NCI-H1436 (cell line): Measurements from ENCODE around the gene GPC1.

ENCODE experiments used
- DNase-seq: peaks from one replicate; lab custom pipeline; 2025; lab: John Stamatoyannopoulos, UW

GPC1 gene

DNA sequence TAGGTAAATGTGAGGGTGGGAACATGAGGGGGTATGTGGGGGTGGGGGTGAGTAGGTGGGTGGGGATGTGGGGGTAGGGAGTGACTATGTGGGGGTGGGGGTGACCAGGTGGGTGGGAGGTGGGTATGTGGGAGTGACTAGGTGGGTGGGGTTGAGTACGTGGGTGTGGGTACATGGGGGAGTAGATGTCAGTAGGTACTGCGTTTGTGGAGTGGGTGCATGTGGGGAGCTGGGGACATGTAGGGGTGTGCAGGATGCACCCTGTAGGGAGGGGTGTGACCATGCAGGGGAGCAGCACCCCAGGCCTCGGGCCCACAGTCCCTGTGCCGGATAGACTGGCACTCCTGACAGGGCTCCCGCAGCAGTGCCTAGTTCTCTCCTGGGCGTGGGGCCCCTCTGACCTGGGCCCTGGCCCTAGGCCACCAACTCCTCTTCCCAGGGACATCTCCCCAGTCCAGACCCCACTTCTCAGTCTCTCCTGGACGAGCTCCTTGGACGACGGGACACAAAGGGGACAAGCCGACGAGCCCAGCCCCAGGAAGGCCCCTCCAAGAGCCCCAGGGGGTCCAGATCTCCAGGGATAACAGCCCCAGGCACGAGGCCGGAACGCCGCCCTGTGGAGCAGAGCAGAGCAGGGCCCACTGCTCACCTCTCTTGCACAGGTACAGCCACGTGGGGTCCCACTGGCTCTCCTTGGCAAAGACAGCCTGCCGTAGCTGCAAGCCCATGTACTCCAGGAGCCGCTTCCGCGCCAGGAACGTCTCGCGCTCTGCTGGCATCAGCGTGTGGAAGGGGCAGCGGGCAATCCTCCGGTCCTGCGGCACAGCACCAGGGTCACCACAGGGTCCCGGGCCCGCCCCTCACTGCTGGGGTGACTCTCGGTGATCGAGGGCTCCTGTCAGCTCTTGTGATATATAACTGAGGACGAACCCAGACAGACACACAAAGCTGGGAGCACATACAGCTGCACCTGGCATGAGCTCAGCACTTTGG, 64.1 kb downstream of the GPC1 start:
- DNase-seq: no peak

DNA sequence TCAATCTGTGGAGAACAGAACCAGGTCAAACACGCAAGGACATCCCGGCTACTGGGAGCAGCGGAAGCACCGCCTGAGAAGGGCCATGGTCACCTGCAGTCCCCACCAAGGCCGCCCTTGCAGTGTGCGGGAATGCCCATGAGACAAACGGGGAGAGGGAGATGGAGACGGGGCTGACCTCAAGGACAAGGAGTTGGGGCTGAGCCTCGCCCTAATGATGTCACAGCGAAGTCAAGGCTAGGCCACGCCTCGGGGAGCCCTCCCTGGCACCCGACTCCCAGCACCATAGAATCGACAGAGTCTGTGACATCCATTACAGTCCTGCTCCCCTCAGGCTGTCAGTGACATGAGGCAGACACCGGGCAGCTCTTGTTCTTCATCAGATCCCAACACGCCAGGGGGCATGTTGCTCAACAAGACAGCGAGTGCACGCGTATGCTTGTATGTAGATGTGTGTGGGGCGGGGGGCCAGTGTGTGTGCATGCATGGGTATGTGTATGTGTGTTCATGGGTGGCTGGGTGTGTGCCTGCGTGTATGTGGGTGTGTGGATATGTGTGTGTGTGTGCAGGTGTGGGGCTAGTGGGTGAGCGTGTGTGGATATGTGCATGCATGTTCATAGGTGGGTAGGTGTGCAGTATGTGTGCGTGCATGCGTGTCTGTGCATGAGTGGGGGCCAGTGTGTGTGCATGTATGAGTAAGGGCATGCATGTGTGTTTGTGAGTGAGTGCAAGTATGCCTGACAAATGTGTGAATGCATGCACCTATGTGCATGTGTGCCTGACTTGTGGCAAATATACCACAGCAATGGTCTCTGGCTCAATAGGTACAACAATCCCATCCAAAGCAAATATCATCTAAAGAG, 65.3 kb downstream of the GPC1 start:
- no peak for DNase-seq

DNA sequence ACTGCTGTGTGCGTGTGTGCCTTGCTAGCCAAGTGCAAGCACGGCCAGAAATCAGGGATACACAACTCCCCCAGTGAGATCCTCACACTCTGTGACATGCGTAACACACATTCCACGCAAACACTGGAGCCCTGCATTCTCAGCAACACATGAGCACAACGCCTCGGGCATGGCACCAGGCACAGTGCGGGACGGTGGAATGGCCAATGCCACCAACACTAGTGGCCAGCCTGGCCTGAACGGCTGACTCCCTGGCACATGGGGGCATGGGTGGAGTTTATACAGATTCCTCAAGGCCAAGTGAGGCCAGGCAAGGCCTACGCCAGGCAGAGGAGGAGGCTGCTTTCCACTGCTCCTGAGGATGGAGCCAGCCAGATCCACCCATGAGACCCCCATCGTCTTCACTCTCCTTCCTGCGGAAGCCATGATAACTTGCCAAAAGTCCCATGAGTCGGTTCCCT, 66.1 kb downstream of the GPC1 start:
- no peak for DNase-seq

DNA sequence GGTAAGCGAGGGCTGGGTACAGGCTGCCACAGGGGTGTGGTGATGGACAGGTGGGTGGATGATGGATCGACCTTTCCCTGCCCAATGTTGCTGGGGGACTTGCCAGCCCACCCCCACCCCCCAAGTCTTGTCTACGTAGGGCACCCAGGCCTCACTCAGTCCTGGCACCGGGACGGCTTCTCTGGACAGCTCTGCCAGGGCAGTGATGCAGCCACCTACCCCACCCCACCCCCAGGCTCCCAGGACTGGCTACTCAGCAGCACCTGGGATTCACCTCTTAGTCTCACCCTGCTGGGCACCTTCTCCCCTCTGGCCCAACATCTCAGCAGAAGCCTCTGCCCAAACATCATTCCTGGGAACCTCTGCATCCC, 66.6 kb downstream of the GPC1 start:
- no peak for DNase-seq

DNA sequence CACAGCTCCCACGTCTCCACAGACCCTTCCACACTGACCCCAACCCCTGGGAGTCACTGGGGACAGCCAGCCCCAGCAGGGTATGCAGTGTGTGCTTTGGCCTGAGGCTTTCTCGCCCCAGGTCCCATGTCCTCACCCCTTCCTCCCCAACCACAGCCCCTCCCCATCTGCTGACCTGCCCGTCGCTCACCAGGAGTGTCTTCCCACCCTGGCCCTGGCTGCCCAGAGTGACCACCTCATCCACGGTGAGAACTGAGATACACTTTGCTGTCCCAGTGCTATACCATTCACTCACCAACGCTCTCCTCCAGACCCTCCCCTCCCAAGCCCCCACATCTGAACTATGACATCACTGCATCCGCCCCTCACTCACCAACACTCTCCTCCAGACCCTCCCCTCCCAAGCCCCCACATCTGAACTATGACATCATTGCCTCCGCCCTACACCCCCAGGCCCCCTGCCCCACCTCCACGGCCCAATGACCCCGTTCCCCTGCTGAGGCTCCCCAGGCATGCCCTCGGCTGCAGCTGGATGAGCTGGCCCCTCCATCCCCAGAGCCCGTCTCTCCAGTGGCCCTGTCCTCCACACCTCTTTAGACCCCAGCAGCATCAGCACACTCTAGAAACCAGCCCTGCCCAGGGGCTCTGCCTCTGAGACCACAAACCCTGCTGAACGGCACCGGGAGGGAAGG, 67.1 kb downstream of the GPC1 start:
- DNase-seq: no peak

DNA sequence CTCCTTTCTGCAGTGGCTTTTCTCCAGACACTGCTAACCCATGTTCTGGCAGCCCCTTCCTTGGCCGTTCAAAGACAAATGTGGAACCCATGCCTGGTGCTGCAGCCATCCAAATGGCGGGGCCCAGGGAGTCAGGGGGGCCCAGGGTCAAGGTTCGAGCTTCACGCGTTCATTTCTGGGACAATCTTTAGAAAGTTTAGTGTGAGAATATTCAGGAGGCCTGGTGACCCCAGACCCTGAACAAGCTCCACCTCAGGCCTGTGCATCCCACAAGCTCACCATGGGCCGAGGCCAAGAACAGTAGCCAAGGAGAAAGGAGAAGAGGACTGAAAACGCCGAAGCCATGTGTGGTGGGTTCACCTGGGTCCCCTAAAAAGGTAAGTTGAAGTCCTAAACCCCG, 67.9 kb downstream of the GPC1 start:
- no peak for DNase-seq

DNA sequence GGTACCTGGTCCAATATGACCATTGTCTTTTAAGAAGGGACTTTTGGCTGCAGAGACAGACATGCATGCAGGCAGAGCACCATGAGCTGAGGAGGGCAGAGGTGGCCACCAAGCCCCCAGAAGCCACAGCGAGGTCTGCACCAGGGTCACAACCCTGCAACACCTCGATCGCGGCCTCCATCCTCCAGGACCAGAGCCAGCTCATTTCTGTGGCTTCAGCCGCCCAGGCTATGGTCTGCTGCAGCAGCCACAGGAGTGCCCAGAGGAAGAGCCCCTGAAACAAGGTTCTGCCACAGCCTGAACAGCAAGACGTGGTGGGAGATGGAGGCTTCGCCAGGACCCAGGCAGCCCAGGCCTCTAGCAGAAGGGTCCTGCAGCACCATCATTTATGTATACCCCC, 68.4 kb downstream of the GPC1 start:
- DNase-seq: no peak

DNA sequence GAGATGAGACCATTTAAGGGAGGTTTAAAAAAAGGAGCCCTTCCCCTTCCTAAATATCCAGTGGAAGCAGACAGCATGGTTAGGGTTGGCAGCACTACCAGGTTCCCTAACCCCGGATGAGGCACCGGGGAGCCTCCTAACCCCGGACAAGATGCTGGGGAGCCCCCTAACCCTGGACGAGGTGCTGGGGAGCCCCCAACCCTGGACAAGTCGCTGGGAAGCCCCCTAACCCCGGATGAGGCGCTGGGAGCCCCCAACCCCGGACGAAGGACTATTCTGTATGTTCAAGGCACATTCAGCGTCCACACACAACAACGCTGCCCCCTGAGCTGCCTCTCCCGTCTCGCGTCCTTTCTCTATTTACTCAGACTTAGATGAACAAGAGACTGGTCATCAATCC, 70.4 kb downstream of the GPC1 start:
- DNase-seq: no peak

DNA sequence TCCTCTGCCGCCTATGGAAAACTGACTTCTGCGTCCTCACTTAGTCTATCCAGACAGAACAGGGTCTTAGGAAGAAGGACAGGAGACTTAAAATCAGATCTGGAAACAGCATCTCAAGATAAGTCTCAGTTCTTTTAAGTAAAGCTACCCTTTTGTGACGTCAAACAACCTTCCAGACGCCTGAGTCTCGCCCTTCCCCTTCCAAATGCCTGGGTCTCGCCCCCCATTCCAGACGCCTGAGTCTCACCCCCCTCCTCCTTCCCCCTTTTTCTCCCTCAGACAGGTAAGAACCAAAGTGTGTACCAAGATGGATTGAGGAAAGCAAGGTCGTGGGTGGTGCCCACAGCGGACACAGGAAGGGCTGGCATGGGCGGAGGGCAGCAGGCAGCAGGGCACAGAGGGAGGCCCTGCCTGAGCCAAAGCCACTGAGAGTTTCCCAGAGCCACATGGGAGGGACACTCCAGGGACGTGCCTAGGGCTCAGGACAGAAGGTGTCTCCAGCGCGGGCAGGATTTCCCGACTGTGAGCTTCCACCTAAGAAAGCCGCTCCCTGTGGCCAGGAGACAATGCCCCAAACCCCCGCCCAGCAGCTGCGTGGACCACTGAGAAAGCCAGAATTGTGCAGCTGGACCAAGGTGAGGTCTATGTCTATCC, 71.1 kb downstream of the GPC1 start:
- no peak for DNase-seq

DNA sequence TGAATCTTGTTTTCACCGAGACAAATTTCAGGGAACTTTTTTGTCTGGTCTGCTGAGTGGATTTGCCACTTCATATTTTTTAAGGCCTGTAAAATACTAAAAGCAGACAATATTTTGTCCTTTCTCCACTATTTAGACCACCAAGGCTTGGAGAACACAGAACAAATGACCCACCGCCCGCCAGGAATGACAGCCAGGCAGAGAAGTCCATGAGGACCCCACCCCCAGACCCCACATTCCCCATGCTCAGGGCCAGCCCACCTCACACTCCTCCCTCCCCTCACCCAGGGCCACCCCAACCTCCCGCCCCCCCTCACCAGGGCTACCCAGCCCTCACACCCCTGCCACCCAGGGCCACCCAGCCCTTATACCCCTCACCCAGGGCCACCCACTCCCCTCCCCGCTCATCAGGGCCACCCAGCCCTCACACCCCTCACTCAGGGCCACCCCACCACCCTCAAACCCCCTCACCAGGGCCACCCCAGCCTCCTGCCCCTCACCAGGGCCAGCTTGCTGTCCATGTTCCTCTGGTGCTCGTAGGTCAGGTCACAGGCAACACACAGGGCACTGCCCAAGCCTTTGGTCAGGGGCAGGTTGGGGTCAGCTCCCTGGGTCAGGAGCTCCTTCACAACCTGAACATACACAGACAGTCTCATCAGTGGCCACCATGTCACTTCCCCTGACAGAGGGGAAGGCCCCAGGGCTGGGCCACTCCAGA, 71.8 kb downstream of the GPC1 start:
- no peak for DNase-seq

DNA sequence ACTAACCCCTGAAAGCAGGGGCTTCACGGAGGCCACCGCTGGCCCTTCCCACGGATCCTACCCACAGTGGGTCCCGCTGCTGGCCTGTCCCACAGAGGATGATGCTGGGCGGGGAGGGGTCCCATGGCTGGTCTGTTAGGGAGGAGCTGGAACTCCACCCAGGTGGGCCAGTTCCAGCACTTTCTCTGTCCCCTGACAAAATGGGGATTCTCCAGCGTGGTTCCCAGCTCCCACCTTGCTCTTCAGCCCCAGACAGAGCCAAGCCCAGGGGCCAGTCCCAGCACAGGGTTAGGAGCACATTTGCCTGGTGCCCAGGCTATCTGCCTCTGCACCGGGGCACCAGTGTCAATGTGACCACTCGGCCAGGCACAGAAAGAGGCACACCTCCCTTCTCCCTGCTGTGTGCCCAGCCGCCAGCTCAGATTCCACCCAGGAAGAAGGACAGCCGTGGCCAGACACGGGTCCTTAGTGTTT, 72.4 kb downstream of the GPC1 start:
- no peak for DNase-seq

DNA sequence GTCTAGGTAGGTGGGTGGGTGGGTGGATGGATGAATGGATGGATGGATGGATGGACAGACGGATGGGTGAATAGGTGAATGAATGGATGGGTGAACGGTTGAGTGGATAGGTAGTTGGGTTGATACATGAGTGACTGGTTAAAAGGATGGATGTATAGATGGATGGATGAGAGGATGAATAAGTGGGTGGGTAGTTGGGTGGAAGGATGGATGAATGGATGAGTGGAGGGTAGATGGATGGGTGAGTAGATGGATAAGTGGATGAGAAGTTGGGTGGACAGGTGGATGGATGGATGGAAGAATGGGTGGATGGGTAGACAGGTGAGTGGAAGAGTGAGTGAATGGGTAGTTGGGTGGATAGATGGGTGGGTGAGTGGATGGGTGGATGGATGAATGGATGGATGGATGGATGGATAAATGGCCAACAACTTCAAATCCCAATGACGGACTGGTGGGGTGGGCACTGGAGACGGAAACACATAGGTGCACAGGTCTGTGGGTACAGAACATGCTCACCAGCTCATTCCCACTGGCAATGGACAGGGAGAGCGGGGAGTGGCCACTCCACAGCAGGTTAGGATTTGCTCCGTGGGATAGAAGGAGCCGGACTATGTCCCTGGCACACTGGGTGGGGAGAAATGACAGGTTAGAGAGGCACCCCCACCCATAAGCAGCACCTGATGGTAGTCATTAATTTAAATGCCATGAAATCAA, 73.5 kb downstream of the GPC1 start:
- no peak for DNase-seq

DNA sequence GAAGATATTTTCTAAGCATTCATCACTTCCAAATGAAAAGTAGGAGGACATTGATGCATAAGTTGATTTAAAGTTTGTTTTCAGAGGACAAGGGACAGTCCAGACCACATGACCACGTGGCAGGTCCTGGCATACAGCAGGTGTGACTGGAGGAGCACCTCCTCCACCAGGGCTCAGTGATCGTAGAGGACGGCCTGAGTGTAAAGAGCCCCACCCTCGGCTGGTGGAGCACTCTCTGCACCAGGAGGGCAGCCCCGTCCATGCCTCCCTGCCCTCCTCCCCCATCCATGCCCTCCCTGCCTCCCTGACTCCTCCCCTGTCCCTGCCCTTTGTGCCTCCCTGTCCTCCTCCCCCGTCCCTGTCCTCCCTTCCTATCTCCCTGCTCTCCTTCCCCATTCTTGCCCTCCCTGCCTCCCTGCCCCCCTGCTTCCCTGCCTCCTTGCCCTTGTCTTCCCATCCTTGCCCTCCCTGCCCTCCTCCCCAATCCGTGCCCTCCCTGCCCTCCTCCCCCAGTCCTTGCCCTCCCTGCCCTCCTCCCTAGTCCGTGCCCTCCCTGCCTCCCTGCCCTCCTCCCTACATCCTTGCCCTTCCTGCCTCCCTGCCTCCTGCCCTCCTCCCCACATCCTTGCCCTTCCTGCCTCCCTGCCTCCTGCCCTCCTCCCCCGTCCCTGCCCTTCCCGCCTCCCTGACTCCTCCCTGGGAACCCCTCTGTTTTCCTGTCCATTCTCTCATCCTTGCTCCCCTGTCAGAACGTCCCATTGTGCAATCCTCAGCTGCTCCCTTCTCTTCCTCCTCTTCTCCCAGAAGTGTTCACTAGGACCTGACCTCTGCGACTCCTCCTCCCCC, 74.4 kb downstream of the GPC1 start:
- DNase-seq: no peak

DNA sequence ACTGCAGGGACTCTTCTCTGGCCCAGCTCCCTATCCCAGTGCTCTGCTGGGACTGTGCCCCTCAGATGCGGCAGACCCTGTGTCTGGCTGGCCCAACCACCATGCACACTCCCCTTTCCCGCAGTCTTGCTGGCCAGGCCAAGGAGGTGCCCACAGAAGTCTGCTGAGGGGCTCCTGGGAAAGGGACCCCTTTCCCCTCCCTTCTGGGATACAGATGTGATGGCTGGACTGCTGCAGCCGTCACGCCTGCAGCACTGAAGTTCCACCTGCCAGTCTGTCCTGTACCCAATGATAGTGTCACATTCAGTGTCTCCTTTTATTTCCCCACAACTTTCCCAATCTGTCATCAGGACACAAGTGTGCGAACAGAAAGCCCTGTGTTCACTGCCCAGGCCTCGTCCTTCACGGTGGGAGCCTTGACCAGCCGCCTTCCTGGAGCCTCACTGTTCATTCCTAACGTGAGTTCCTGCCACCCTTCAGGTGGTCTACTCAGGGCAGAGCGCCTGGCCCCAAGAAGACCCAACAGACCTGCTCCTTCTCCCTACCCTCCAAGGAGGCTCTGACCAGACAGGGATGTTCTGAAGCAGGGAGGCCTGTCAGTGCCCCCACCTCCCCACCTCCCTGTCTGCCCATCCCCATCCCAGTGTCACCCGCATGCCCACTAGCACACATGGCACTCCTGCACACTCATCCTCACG, 75.2 kb downstream of the GPC1 start:
- no peak for DNase-seq

DNA sequence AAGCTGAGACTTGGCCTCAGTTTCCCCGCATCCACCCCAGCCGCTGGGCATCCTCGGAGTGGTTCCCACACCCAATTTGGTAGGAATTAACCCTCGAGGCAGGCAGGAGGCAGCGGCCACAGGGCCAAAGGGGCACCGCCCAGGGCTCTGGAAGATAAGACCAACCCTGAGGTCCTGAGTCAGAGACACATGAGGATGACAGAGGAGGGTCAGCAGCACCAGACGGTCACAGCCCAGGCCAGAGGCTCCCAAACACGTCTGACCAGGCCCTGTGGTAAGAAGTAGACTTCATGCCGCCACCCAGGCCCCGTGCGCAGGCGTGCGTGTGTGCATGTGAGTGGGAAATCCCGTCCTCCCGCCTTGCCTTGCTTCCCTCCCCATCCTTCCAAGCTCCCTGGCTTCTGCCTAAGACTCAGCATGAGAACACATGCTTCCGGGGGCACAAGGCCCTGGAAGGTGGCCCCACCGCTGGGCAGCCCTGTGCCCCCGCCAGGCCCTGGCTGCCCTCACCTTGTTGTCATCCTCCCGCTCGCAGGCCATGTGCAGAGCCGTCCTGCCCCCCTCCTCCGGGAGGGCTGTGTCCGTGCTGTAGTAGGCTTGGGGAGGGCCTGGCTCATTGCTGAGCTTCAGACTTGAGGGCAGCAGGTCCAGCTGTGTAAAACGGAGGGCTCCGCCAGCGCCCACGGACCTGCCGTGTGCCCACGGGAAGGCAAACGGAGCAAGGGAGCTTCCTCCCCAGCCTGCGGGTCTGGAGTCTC, 76.1 kb downstream of the GPC1 start:
- DNase-seq: no peak

DNA sequence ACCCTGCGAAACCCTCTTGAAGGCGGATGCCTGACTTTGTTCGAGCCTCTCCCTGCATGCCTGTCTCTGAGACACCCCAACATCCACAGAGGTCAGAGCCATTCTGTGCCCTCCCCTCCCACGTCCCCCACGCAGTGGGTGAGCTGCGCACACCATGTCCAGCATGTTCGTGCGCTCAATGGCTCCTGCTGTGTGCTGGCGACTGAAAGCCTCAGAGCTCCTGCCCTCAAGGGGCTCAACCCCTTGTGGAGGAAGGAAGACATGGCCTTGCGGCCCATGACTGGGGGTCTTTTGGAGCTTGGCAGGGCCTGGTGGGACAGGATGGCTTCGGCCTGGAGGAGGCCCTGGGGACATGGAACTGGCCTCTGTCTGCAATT, 76.6 kb downstream of the GPC1 start:
- DNase-seq: no peak

DNA sequence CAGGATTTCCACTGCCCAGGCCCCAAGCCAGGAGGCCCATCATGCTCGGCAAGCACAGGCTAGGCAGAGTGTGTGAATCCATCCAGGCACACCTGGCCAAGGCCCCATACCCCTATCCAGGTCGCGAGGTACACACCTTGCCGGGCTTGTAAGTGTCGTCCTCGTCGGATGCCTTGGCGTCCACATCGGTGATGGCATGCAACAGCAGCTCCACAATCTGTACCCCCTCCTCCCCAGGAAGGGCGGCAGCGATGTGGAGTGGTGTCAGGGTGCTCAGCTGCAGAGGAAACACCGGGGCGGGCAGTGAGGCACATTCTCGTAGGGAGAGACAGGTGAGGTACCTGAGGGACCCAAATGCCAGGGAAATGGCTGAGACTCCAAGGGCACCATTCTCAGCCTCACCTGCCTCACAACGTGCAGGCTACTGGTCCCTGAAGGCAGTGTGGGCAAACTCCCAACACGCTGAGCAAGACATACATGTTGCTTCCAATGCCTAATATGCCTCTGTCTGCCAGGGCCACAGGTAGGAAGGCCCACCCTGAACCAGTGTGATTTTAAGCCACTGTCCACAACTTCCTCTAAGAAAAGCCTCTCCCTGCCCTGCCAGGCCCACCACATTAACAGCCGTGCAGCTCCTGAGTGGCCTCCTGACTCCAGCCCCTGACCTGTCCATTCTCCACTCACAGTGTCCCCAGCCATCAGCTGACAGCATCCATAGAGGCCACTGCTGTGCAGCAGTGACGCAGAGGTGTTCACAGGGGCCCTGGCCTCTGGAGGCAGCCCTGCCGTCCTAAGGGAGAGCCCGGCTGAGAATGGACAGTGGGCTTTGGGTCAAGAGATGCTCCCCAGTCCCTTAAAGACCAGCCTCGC, 77.4 kb downstream of the GPC1 start:
- no peak for DNase-seq
